T1000 (cell line): ENCODE data around the gene ZNF384.

ENCODE experiments used
- DNase-seq: peaks from one replicate; lab custom pipeline; 2025; ENCODE audit warnings: mixed read lengths; lab: John Stamatoyannopoulos, UW

ZNF384 gene

GRCh38 chr12:6620137-6620884, 68.9 kb downstream of the ZNF384 start:
- no peak for DNase-seq

- no peak for DNase-seq
Observed at GRCh38 chr12:6618483-6619225, 70.5 kb downstream of the ZNF384 start.
